Spleen (tissue), 3 donors: ENCODE results near the gene PGLYRP4.

Experiments
- POLR2A ChIP-seq, 3 donors: fragments of 450-650 bp; IDR thresholded peaks; one replicate each; pipeline ENCODE4 v1.5.1; 2017; ENCODE audit warnings: antibody characterized with exemption in 3 of 3, mild to moderate bottlenecking in 1 of 3
- POLR2AphosphoS5 ChIP-seq, 3 donors: sonication (generic); formaldehyde crosslinking; IDR thresholded peaks; one replicate each; pipeline ENCODE4 v1.5.1; 2017; ENCODE audit warnings: antibody characterized with exemption in 3 of 3

- TF ChIP-seq POLR2A (IDR thresholded peaks at IDR 0.05) (no peak), POLR2AphosphoS5 (IDR thresholded peaks at IDR 0.05) (no peak)
Observed at GRCh38 chr1:153305682-153306081, 43.0 kb downstream of the PGLYRP4 start.
